Naive thymus-derived CD4-positive, alpha-beta T cell (primary cell): ENCODE measurements around the gene AMIGO2. TPM values are rescaled to one million over a fixed set of nuclear protein-coding genes. Genes with fewer than 3 reads are reported as not detected.
"Not testable (repeated sequence)": the region's sequence is repeated elsewhere in the genome, so short reads cannot be mapped to it uniquely, and the experiment has no call there.

Source experiments
- ATAC-seq: fragments of 150-1000 bp; cut with Tn5 transposase; 2 replicates; pipeline ENCODE4 v1.10.0; 2021; ENCODE audit warnings: mild to moderate bottlenecking, moderate library complexity
- CTCF ChIA-PET: fragments of 350-600 bp; sonication (Branson Sonifier 250); formaldehyde crosslinking; loops from one replicate; lab custom pipeline; 2021; ENCODE audit warnings: antibody characterized with exemption; lab: Charles Lee
- POLR2A ChIA-PET: fragments of 350-600 bp; sonication (Branson Sonifier 250); formaldehyde crosslinking; loops from one replicate; lab custom pipeline; 2021; ENCODE audit warnings: antibody characterized with exemption, inconsistent platforms; lab: Charles Lee
- DNase-seq, 9 donors: peaks; one replicate each; pipeline versions ENCODE4 v3.0.0 to v3.0.0-alpha.2; 2020 to 2022; ENCODE audit warnings: mixed read lengths in 1 of 9
- H3K27ac ChIP-seq: one replicate; pipeline ENCODE4 v1.7.0; 2013; ENCODE audit warnings: mild to moderate bottlenecking, low read depth, low read length, moderate library complexity
- H3K27me3 ChIP-seq, 2 donors: one replicate each; pipeline ENCODE4 v1.7.0; 2013; ENCODE audit warnings: low read length in 2 of 2, mild to moderate bottlenecking in 2 of 2, moderate library complexity in 2 of 2; ENCODE audit not compliant: control insufficient read depth in 2 of 2, insufficient read depth in 2 of 2
- H3K36me3 ChIP-seq, 3 experiments: 1 replicate in 2 of 3; 2 replicates in 1 of 3; pipeline ENCODE4 v1.7.0; 2013; ENCODE audit warnings: low read length in 3 of 3, mild to moderate bottlenecking in 3 of 3, moderate library complexity in 1 of 3; ENCODE audit not compliant: insufficient read depth in 3 of 3, control insufficient read depth in 2 of 3
- H3K4me1 ChIP-seq, 2 donors: one replicate each; pipeline ENCODE4 v1.7.0; 2013; ENCODE audit warnings: low read length in 2 of 2, mild to moderate bottlenecking in 2 of 2, moderate library complexity in 1 of 2; ENCODE audit not compliant: control insufficient read depth in 2 of 2, insufficient read depth in 2 of 2
- H3K4me3 ChIP-seq: 2 replicates; pipeline ENCODE4 v1.7.0; 2013; ENCODE audit warnings: mild to moderate bottlenecking, low read length
- H3K9me3 ChIP-seq, 3 experiments: 1 replicate in 2 of 3; 2 replicates in 1 of 3; pipeline ENCODE4 v1.7.0; 2013; ENCODE audit warnings: low read length in 3 of 3; ENCODE audit not compliant: control insufficient read depth in 2 of 3
- H3K27ac Mint-ChIP-seq, 9 donors: one replicate each; pipeline ENCODE4 v1.8.0; 2020 to 2022; ENCODE audit warnings: mixed read lengths in 9 of 9, mild to moderate bottlenecking in 8 of 9, moderate library complexity in 5 of 9, inconsistent platforms in 2 of 9
- H3K27me3 Mint-ChIP-seq, 5 donors: one replicate each; pipeline ENCODE4 v1.8.0; 2021 to 2022; ENCODE audit warnings: mixed read lengths in 5 of 5, mild to moderate bottlenecking in 1 of 5
- H3K36me3 Mint-ChIP-seq, 5 donors: one replicate each; pipeline ENCODE4 v1.8.0; 2020 to 2022; ENCODE audit warnings: mixed read lengths in 5 of 5, mild to moderate bottlenecking in 3 of 5, inconsistent platforms in 1 of 5
- H3K4me1 Mint-ChIP-seq, 7 donors: one replicate each; pipeline ENCODE4 v1.8.0; 2020 to 2022; ENCODE audit warnings: mixed read lengths in 7 of 7, mild to moderate bottlenecking in 3 of 7, inconsistent platforms in 1 of 7
- H3K4me3 Mint-ChIP-seq, 10 donors: one replicate each; pipeline ENCODE4 v1.8.0; 2020 to 2022; ENCODE audit warnings: mild to moderate bottlenecking in 10 of 10, mixed read lengths in 10 of 10, moderate library complexity in 6 of 10, inconsistent platforms in 2 of 10
- H3K9me3 Mint-ChIP-seq, 11 donors: one replicate each; pipeline ENCODE4 v1.8.0; 2020 to 2022; ENCODE audit warnings: mixed read lengths in 11 of 11, mild to moderate bottlenecking in 4 of 11, inconsistent platforms in 1 of 11, moderate library complexity in 1 of 11
- intact Hi-C, 2 donors: fragments of 100-400 bp; cut with micrococcal nuclease; formaldehyde crosslinking; loops; one replicate each; pipeline ENCODE4 v1.15.1; 2023
- polyA plus RNA-seq, 2 donors: library from polyadenylated mRNA; unstranded; fragments of 300-500 nt; fragmentation: Illumina TruSeq; gene quantifications; one replicate each; pipeline ENCODE4 v1.2.3, GENCODE V29; 2021
- total RNA-seq, 6 experiments: library from RNA in 5 of 6; stranded (reverse) in 5 of 6; gene quantifications; 1 replicate in 5 of 6; 2 replicates in 1 of 6; pipeline ENCODE4 v1.2.3 and lab custom pipeline; 2021 to 2026

Gene AMIGO2
- total and polyA plus RNA-seq, 7 experiments from 2014 or later: 6.8 to 30.4 (median 13.4) TPM

- Histone ChIP-seq H3K4me3 (no peak overlapping the region), H3K4me1 (no peaks in the 10 kb centered on the region), H3K27me3 (no peaks in the 10 kb centered on the region), H3K27ac (no peak overlapping the region), H3K9me3 (no peaks in the 10 kb centered on the region), H3K36me3 (no peaks in the 10 kb centered on the region)
- Mint-ChIP-seq H3K9me3 (peaks cover 0 to 2% (median 0%) of the 10 kb centered on the region in 11 donors), H3K27ac (no peak overlapping the region), H3K36me3 (no peaks in the 10 kb centered on the region), H3K4me1 (peaks cover 0 to 8% (median 0%) of the 10 kb centered on the region in 7 donors), H3K27me3 (no peaks in the 10 kb centered on the region), H3K4me3 (no peak overlapping the region)
- no peak for ATAC-seq
- ChIA-PET POLR2A (interaction anchor here (5.5 kb wide), 1 partner anchor 12 kb away, joined by 29 read pairs; the partner anchor contains the start of genes AMIGO2 and PCED1B), CTCF (no interaction called here)
- intact Hi-C loops: no loop called here
- DNase-seq: no peak
These were observed 12.6 kb downstream of the AMIGO2 start for GRCh38 chr12:47067176-47067575.

GRCh38 chr12:47066278-47067025 is 13.3 kb downstream of the AMIGO2 start:
- peaks cover 0 to 7% (median 0%) of the 10 kb centered on the region in 7 donors for H3K4me1 Mint-ChIP-seq
- Histone ChIP-seq H3K4me1 (no peaks in the 10 kb centered on the region), H3K27ac (no peak overlapping the region), H3K27me3 (no peaks in the 10 kb centered on the region), H3K36me3 (no peaks in the 10 kb centered on the region), H3K4me3 (no peak overlapping the region), H3K9me3 (no peaks in the 10 kb centered on the region)
- CTCF ChIA-PET: interaction anchor here (1.0 to 1.3 kb wide), 2 partner anchors 34 to 738 kb away, joined by 3 to 5 read pairs; no protein-coding TSS in a partner anchor
- peak overlapping the region in 1 of 9 donors; percentile 21 for H3K27ac Mint-ChIP-seq
- H3K9me3 Mint-ChIP-seq: peaks cover 0 to 2% (median 0%) of the 10 kb centered on the region in 11 donors
- no peak overlapping the region for H3K4me3 Mint-ChIP-seq
- no peaks in the 10 kb centered on the region for H3K36me3 Mint-ChIP-seq
- ATAC-seq (no peak), DNase-seq (no peak)
- POLR2A ChIA-PET: interaction anchor here (0.6 kb wide), 1 partner anchor 122 kb away, joined by 3 read pairs; no protein-coding TSS in a partner anchor
- intact Hi-C loops: no loop called here
- no peaks in the 10 kb centered on the region for H3K27me3 Mint-ChIP-seq

DNA sequence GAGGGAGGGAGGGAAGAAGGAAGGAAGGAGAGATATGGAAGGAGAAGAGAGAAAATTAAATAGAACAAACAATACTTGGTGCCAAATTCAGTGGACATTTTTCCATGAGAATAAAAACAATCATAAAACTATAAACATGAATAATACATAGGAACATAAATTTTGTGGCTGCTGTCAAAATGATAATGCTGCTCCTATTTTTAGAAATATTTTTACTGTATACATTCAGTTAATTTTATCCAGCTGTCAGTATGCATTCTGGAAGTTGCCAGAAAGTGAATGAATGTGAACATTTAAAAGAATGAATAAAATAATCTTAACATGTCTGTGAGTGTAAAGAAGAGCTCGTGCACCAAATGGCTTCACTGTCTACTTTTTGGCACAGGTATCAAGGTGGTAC is 14.2 kb downstream of the AMIGO2 start:
- CTCF ChIA-PET: interaction anchor here (0.6 to 1.3 kb wide), 4 partner anchors 33 to 1523 kb away, joined by 3 to 5 read pairs (median 4); no protein-coding TSS in a partner anchor
- no peak overlapping the region for H3K27ac ChIP-seq
- Mint-ChIP-seq H3K36me3 (no peaks in the 10 kb centered on the region), H3K27ac (no peak overlapping the region), H3K27me3 (no peaks in the 10 kb centered on the region), H3K9me3 (peaks cover 0 to 5% (median 2%) of the 10 kb centered on the region in 11 donors), H3K4me1 (peaks cover 0 to 2% (median 0%) of the 10 kb centered on the region in 7 donors), H3K4me3 (no peak overlapping the region)
- no peaks in the 10 kb centered on the region for H3K4me1 ChIP-seq
- DNase-seq: no peak
- H3K27me3 ChIP-seq: no peaks in the 10 kb centered on the region
- H3K4me3 ChIP-seq: no peak overlapping the region
- POLR2A ChIA-PET: no interaction called here
- intact Hi-C loops: no loop called here
- no peaks in the 10 kb centered on the region for H3K9me3 ChIP-seq
- H3K36me3 ChIP-seq: no peaks in the 10 kb centered on the region
- no peak for ATAC-seq

DNA sequence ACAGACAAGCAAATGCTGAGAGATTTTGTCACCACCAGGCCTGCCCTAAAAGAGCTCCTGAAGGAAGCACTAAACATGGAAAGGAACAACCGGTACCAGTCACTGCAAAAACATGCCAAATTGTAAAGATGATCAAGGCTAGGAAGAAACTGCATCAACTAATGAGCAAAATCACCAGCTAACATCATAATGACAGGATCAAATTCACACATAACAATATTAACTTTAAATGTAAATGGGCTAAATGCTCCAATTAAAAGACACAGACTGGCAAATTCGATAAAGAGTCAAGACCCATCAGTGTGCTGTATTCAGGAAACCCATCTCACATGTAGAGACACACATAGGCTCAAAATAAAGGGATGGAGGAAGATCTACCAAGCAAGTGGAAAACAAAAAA is 21.1 kb downstream of the AMIGO2 start:
- H3K4me3 ChIP-seq, H3K9me3 ChIP-seq, H3K36me3 Mint-ChIP-seq, CTCF ChIA-PET, ATAC-seq, H3K4me1 Mint-ChIP-seq, H3K27me3 ChIP-seq, H3K27me3 Mint-ChIP-seq, H3K27ac ChIP-seq, H3K36me3 ChIP-seq, H3K27ac Mint-ChIP-seq, H3K4me1 ChIP-seq, POLR2A ChIA-PET, DNase-seq, H3K4me3 Mint-ChIP-seq, intact Hi-C loops: not testable (repeated sequence)
- peaks cover 5 to 19% (median 9%) of the 10 kb centered on the region in 11 donors for H3K9me3 Mint-ChIP-seq

- H3K4me1 ChIP-seq, intact Hi-C loops, CTCF ChIA-PET, H3K27me3 ChIP-seq, H3K27ac Mint-ChIP-seq, H3K9me3 ChIP-seq, H3K36me3 ChIP-seq, H3K4me1 Mint-ChIP-seq, H3K27me3 Mint-ChIP-seq, H3K4me3 Mint-ChIP-seq, H3K4me3 ChIP-seq, ATAC-seq, DNase-seq, POLR2A ChIA-PET, H3K36me3 Mint-ChIP-seq, H3K27ac ChIP-seq: not testable (repeated sequence)
- peaks cover 5 to 23% (median 11%) of the 10 kb centered on the region in 11 donors for H3K9me3 Mint-ChIP-seq
These were observed 22.8 kb downstream of the AMIGO2 start for GRCh38 chr12:47056944-47057343.

GRCh38 chr12:47055856-47056255 is 23.9 kb downstream of the AMIGO2 start:
- intact Hi-C loops, H3K4me3 ChIP-seq, H3K36me3 ChIP-seq, H3K27me3 Mint-ChIP-seq, H3K9me3 ChIP-seq, ATAC-seq, H3K27me3 ChIP-seq, POLR2A ChIA-PET, H3K4me1 Mint-ChIP-seq, CTCF ChIA-PET, H3K4me1 ChIP-seq, H3K4me3 Mint-ChIP-seq, DNase-seq, H3K27ac Mint-ChIP-seq, H3K27ac ChIP-seq: not testable (repeated sequence)
- H3K9me3 Mint-ChIP-seq: peaks cover 10 to 33% (median 19%) of the 10 kb centered on the region in 11 donors
- H3K36me3 Mint-ChIP-seq: peaks cover 0 to 15% (median 8%) of the 10 kb centered on the region in 5 donors
